CD14-positive monocyte (primary cell): Measurements from ENCODE around the gene PEDS1. TPM values are rescaled to one million over a fixed set of nuclear protein-coding genes. Genes with fewer than 3 reads are reported as not detected.

Experiments
- DNase-seq, 3 donors: peaks; one replicate each; pipeline ENCODE4 v3.0.0-alpha.2; 2011 to 2022
- H2AFZ ChIP-seq: 2 replicates; pipeline ENCODE4 v1.6.0; 2012; ENCODE audit warnings: mild to moderate bottlenecking, low read depth, low read length, inconsistent platforms; ENCODE audit not compliant: insufficient read depth, poor library complexity, severe bottlenecking
- H3K27ac ChIP-seq, 2 donors: 1 replicate in 1 of 2; 2 replicates in 1 of 2; pipeline ENCODE4 v1.5.1; 2012 to 2013; ENCODE audit warnings: low read length in 2 of 2, control low read depth in 1 of 2, inconsistent platforms in 1 of 2, low read depth in 1 of 2, mild to moderate bottlenecking in 1 of 2
- H3K27me3 ChIP-seq, 2 donors: one replicate each; pipeline versions ENCODE4 v1.6.0 to v1.6.1; 2011 to 2013; ENCODE audit warnings: low read length in 2 of 2; ENCODE audit not compliant: control insufficient read depth in 2 of 2, insufficient read depth in 2 of 2
- H3K36me3 ChIP-seq, 2 donors: replicated peaks in 1 of 2; 1 replicate in 1 of 2; 2 replicates in 1 of 2; pipeline versions ENCODE4 v1.5.1 to v1.6.1; 2012 to 2013; ENCODE audit warnings: low read length in 2 of 2, control low read depth in 1 of 2, inconsistent platforms in 1 of 2, mild to moderate bottlenecking in 1 of 2; ENCODE audit not compliant: insufficient read depth in 2 of 2, control insufficient read depth in 1 of 2
- H3K4me1 ChIP-seq, 2 donors: 1 replicate in 1 of 2; 2 replicates in 1 of 2; pipeline versions ENCODE4 v1.5.1 to v1.6.1; 2012 to 2013; ENCODE audit warnings: low read length in 2 of 2, control low read depth in 1 of 2, inconsistent platforms in 1 of 2, mild to moderate bottlenecking in 1 of 2, moderate library complexity in 1 of 2; ENCODE audit not compliant: insufficient read depth in 2 of 2, control insufficient read depth in 1 of 2
- H3K4me2 ChIP-seq: replicated peaks from 2 replicates; pipeline ENCODE3; 2012; ENCODE audit warnings: low read length, moderate library complexity, mild to moderate bottlenecking; ENCODE audit not compliant: poor library complexity, severe bottlenecking; ENCODE audit errors: extremely low read depth
- H3K4me3 ChIP-seq, 3 experiments: fragments of 200-600 bp in 1 of 3; sonication (generic) in 1 of 3; replicated peaks in 1 of 3; 1 replicate in 2 of 3; 2 replicates in 1 of 3; pipeline ENCODE4 v1.5.1; 2011 to 2013; ENCODE audit warnings: low read length in 3 of 3, mild to moderate bottlenecking in 3 of 3, control low read depth in 2 of 3, low read depth in 2 of 3, inconsistent platforms in 1 of 3, moderate library complexity in 1 of 3
- H3K79me2 ChIP-seq: 2 replicates; pipeline ENCODE4 v1.6.0; 2012; ENCODE audit warnings: mild to moderate bottlenecking, control low read depth, inconsistent platforms, low read length, moderate library complexity; ENCODE audit not compliant: insufficient read depth
- H3K9ac ChIP-seq: 2 replicates; pipeline ENCODE4 v1.6.0; 2017; ENCODE audit warnings: low read length, mild to moderate bottlenecking; ENCODE audit not compliant: insufficient read depth, poor library complexity, severe bottlenecking
- H3K9me3 ChIP-seq, 2 donors: replicated peaks in 1 of 2; 1 replicate in 1 of 2; 2 replicates in 1 of 2; pipeline versions ENCODE4 v1.5.1 to v1.6.1; 2012 to 2013; ENCODE audit warnings: low read length in 2 of 2, control low read depth in 1 of 2; ENCODE audit not compliant: control insufficient read depth in 1 of 2, insufficient read depth in 1 of 2
- H4K20me1 ChIP-seq: 2 replicates; pipeline ENCODE4 v1.6.0; 2012; ENCODE audit warnings: mild to moderate bottlenecking, low read length, control low read depth, moderate library complexity; ENCODE audit not compliant: insufficient read depth
- H3K27ac Mint-ChIP-seq, 7 donors: one replicate each; pipeline ENCODE4 v1.8.0; 2020; ENCODE audit warnings: mild to moderate bottlenecking in 7 of 7, mixed read lengths in 7 of 7, moderate library complexity in 6 of 7, inconsistent platforms in 2 of 7
- H3K27me3 Mint-ChIP-seq, 3 donors: one replicate each; pipeline ENCODE4 v1.8.0; 2021 to 2022; ENCODE audit warnings: low read depth in 3 of 3, mild to moderate bottlenecking in 3 of 3, mixed read lengths in 3 of 3, moderate library complexity in 3 of 3, inconsistent platforms in 1 of 3
- H3K36me3 Mint-ChIP-seq, 2 donors: one replicate each; pipeline ENCODE4 v1.8.0; 2020; ENCODE audit warnings: mixed read lengths in 2 of 2, inconsistent platforms in 1 of 2, mild to moderate bottlenecking in 1 of 2
- H3K4me1 Mint-ChIP-seq: one replicate; pipeline ENCODE4 v1.8.0; 2020; ENCODE audit warnings: mild to moderate bottlenecking, mixed read lengths
- H3K4me3 Mint-ChIP-seq, 2 donors: one replicate each; pipeline ENCODE4 v1.8.0; 2020; ENCODE audit warnings: mild to moderate bottlenecking in 2 of 2, mixed read lengths in 2 of 2, moderate library complexity in 1 of 2
- H3K9me3 Mint-ChIP-seq, 7 donors: one replicate each; pipeline ENCODE4 v1.8.0; 2020 to 2022; ENCODE audit warnings: mixed read lengths in 7 of 7, mild to moderate bottlenecking in 6 of 7, moderate library complexity in 6 of 7, inconsistent platforms in 2 of 7
- WGBS: methylation state at CpG from one replicate; pipeline ENCODE4 v1.1.5; 2013; ENCODE audit warnings: missing lambda C conversion rate; ENCODE audit not compliant: insufficient coverage; 5-methylcytosine and 5-hydroxymethylcytosine counted together
- intact Hi-C, 2 donors: fragments of 100-400 bp; cut with micrococcal nuclease; formaldehyde crosslinking; loops; one replicate each; pipeline versions ENCODE4 v1.15.0 to v1.15.1; 2023
- polyA plus RNA-seq, 3 donors: library from polyadenylated mRNA; depleted of rRNA in 1 of 3; unstranded in 2 of 3; stranded (reverse) in 1 of 3; fragments of 300-500 nt in 2 of 3; fragments of >200 nt in 1 of 3; fragmentation: Illumina TruSeq in 2 of 3; gene quantifications; 1 replicate in 2 of 3; 2 replicates in 1 of 3; pipeline ENCODE4 v1.2.3, GENCODE V29; 2012 to 2021
- TF ChIP-seq, protein P1 (sequence below): fragments of 200-600 bp; IDR thresholded peaks from one replicate; pipeline ENCODE4 v1.8.0; 2022; ENCODE audit warnings: antibody characterized with exemption, mild to moderate bottlenecking

The PEDS1 gene
- polyA plus RNA-seq, 3 donors, result 19.6 to 48.1 (median 25.2) TPM

DNA sequence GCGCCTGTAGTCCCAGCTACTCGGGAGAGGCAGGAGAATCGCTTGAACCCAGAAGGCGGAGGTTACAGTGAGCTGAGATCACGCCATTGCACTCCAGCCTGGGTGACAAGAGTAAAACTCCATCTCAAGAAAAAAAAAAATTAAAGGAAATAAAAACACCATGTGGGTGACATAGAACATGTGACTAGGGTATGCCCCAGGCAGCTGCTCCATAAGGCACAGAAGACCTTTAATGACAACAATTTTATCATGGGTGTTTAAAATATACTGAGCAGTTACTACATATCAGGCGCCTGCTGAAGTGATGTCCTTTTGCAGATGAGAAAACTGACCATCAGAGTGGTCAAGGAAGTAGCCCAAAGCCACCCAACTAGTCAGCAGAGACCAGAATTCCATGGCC is 8.0 kb downstream of the PEDS1 start:
- H3K36me3 ChIP-seq, result peaks cover 40 to 57% of the 10 kb centered on the region in 2 donors
- H3K27ac Mint-ChIP-seq, result peak overlapping the region; percentile 98 to 100 (median 99)
- H3K9ac ChIP-seq, result peak overlapping the region; percentile 74
- no peaks in the 10 kb centered on the region for H3K9me3 Mint-ChIP-seq
- H3K4me1 Mint-ChIP-seq, result peaks cover 59% of the 10 kb centered on the region
- no peak overlapping the region for H3K4me3 Mint-ChIP-seq
- no peaks in the 10 kb centered on the region for H3K27me3 ChIP-seq
- intact Hi-C loops, result no loop called here
- no CpG with 5 or more reads among the region's 6 CpGs for WGBS
- peaks cover 18% of the 10 kb centered on the region for H4K20me1 ChIP-seq
- peak overlapping the region in 1 of 3 experiments; percentile 55 for H3K4me3 ChIP-seq
- peaks cover 44 to 59% of the 10 kb centered on the region in 2 donors for H3K4me1 ChIP-seq
- no peaks in the 10 kb centered on the region for H3K9me3 ChIP-seq
- H3K36me3 Mint-ChIP-seq, result peaks cover 48 to 76% of the 10 kb centered on the region in 2 donors
- peaks cover 0 to 6% (median 2%) of the 10 kb centered on the region in 3 donors for H3K27me3 Mint-ChIP-seq
- no peak overlapping the region for H2AFZ ChIP-seq
- TF ChIP-seq, protein P1, sequence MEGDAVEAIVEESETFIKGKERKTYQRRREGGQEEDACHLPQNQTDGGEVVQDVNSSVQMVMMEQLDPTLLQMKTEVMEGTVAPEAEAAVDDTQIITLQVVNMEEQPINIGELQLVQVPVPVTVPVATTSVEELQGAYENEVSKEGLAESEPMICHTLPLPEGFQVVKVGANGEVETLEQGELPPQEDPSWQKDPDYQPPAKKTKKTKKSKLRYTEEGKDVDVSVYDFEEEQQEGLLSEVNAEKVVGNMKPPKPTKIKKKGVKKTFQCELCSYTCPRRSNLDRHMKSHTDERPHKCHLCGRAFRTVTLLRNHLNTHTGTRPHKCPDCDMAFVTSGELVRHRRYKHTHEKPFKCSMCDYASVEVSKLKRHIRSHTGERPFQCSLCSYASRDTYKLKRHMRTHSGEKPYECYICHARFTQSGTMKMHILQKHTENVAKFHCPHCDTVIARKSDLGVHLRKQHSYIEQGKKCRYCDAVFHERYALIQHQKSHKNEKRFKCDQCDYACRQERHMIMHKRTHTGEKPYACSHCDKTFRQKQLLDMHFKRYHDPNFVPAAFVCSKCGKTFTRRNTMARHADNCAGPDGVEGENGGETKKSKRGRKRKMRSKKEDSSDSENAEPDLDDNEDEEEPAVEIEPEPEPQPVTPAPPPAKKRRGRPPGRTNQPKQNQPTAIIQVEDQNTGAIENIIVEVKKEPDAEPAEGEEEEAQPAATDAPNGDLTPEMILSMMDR, result no peak
- no peak overlapping the region for H3K4me2 ChIP-seq
- peaks cover 80% of the 10 kb centered on the region for H3K79me2 ChIP-seq
- H3K27ac ChIP-seq, result peak overlapping the region; percentile 98 to 99
- DNase-seq, result peak in 1 of 3 donors; percentile 33

DNA sequence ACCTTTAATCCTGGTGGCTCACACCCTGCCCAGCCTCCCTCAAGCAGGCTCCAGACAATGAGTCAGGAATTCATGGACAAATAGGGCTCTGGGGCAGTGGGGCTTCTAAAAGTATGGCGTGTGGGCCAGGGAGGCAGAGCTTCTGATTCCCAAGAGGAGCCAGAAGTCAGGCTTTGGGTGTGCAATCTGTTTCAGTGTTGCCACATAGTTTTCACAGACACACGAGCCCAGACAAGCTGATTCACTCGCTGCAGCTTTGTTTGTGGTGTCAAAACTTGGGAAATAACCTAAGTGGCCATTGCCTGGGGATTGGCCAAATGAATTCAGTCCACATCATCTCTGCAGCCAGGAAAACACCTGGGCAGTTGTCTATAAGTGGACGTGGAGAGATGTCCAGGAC is 9.2 kb downstream of the PEDS1 start:
- H3K79me2 ChIP-seq, result peaks cover 77% of the 10 kb centered on the region
- H3K4me2 ChIP-seq, result no peak overlapping the region
- H3K9ac ChIP-seq, result peak overlapping the region; percentile 74
- H3K27ac ChIP-seq, result peak overlapping the region; percentile 89 to 99
- DNase-seq, result peak; percentile 94 to 98 (median 96)
- no peaks in the 10 kb centered on the region for H3K27me3 ChIP-seq
- no peaks in the 10 kb centered on the region for H3K9me3 ChIP-seq
- peaks cover 44 to 58% of the 10 kb centered on the region in 2 donors for H3K36me3 ChIP-seq
- H2AFZ ChIP-seq, result no peak overlapping the region
- peaks cover 41 to 57% of the 10 kb centered on the region in 2 donors for H3K4me1 ChIP-seq
- peaks cover 30% of the 10 kb centered on the region for H4K20me1 ChIP-seq
- no peak overlapping the region for H3K4me3 ChIP-seq
- Mint-ChIP-seq H3K27ac (peak overlapping the region; percentile 93 to 98 (median 95)), H3K27me3 (peaks cover 0 to 2% (median 0%) of the 10 kb centered on the region in 3 donors), H3K4me3 (no peak overlapping the region), H3K4me1 (peaks cover 52% of the 10 kb centered on the region), H3K9me3 (no peaks in the 10 kb centered on the region), H3K36me3 (peaks cover 49 to 76% of the 10 kb centered on the region in 2 donors)
- TF ChIP-seq, protein P1, result no peak
- 8% methylated on average over 3 of the region's 4 CpGs for WGBS
- intact Hi-C loops, result loop anchor here in 1 of 2 donors (1.0 kb wide), 1 partner anchor 25 kb away; no protein-coding TSS in a partner anchor
